ENCODE data around the gene MCRIP2. TPM values are rescaled to one million over a fixed set of nuclear protein-coding genes. Genes with fewer than 3 reads are reported as not detected.

MCRIP2 gene, protein sequence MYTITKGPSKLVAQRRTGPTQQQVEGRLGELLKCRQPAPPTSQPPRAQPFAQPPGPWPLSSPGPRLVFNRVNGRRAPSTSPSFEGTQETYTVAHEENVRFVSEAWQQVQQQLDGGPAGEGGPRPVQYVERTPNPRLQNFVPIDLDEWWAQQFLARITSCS
- total RNA-seq, result 23.7 and 31.7 TPM in 2 replicates

GRCh38 chr16:641326-642188 is at the start of gene MCRIP2:
Gene MCRIP2, plus strand, starts transcription at chr16:641828. Its CDS starts 164 bp downstream, at chr16:641992.

GRCh38 chr16:630815-631405 is 10.7 kb upstream of the MCRIP2 start, which contains the start of gene WFIKKN1:
Gene WFIKKN1, plus strand, starts transcription at chr16:630985. Its CDS starts 269 bp downstream, at chr16:631254.

DNA sequence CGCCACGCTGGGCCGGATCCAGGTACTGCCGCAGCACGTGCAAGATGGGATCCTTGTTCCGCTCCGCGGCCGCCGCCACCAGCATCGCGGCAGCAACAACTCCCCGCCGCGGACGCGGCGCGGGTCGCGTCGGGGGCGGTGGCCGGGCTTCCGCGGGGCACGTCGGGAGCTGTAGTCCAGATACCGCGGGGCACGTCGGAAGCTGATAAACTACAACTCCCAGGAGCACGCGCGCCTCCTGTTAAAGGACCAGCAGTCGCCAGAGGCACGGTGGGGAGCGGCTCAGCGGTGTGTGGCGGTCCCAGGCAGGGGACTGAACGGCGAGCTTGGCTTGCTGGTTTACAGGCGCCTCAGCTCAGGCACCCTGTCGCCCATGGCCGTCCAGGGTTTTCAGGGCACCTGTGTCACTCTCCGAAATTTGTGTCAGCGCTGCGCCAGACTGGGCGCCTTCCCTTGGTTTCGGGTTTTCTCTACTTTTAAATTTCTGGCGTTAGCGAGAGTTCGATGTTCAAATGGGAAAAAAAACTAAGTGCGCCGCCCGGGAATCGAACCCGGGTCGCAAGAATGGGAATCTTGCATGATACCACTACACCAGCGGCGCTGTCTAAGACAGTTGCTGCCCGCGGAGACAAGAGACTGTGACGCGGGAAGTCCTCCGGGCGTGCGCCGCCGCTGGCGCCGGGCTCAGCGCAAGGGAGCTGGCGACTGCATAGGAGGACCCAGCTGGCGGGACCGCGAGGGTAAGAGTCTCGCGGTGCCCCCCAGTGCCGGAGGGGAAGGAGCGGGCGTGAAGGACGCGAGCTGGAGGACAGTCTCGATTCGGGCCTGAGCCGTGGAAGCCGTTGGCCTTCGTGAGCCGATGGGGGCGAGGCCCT is 5.2 kb upstream of the MCRIP2 start, which contains the start of gene METTL26:
Gene METTL26 (minus strand): TSS at position 100 of the 875 bp plus-strand sequence. CDS start 15 bp downstream, at position 85.

DNA sequence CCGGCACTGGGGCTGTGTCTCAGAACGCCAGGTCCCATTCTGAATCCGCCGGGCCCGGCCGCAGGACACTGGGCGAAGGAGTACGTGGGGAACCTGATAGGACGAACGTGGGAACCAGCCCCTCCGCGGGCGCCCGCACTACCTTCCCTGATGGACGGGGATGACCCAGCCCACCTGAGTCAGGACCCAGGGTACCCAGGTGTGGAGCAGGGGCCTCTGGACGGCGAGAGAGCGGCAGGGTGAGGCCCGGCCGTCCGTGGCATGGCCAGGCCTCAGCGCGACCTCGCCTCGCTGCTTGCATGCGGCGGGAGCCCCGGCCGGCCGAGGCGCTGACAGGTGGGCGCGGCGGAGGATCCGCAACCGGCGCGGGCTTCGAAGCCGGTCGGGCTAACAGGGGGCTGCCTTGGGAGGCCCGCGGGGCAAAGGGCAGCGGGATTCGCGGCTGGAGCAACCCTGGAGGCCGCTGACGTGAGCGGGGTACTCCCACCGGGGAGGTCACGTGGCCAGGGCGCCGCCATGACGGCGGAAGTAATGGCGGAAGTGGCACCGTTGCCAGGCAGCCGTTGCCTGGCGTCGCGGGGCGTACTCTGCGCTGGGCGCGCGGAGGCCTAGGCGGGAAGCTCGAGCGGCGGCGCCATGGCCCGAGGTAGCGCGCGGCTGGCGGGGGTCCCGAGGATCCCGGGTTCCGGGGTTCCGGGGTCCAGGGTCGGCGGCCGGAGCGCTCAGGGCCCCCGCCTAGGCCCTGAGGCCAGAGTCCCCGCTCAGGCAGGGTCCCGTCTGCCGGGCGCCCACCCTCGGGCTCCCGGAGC is 7.4 kb downstream of the MCRIP2 start, which contains the start of gene WDR90:
Gene WDR90 (plus strand): TSS at position 585 of the 809 bp plus-strand sequence. CDS start 52 bp downstream, at position 637.

GRCh38 chr16:667780-668518 is 26.3 kb downstream of the MCRIP2 start, which contains the start of gene RHOT2:
Gene RHOT2, plus strand, starts transcription at chr16:668132. Its CDS starts 68 bp downstream, at chr16:668200.

GRCh38 chr16:674968-675883 is 33.6 kb downstream of the MCRIP2 start, which contains the start of gene RHBDL1:
Gene RHBDL1, plus strand, starts transcription at chr16:675671. Its CDS starts 120 bp downstream, at chr16:675791.

DNA sequence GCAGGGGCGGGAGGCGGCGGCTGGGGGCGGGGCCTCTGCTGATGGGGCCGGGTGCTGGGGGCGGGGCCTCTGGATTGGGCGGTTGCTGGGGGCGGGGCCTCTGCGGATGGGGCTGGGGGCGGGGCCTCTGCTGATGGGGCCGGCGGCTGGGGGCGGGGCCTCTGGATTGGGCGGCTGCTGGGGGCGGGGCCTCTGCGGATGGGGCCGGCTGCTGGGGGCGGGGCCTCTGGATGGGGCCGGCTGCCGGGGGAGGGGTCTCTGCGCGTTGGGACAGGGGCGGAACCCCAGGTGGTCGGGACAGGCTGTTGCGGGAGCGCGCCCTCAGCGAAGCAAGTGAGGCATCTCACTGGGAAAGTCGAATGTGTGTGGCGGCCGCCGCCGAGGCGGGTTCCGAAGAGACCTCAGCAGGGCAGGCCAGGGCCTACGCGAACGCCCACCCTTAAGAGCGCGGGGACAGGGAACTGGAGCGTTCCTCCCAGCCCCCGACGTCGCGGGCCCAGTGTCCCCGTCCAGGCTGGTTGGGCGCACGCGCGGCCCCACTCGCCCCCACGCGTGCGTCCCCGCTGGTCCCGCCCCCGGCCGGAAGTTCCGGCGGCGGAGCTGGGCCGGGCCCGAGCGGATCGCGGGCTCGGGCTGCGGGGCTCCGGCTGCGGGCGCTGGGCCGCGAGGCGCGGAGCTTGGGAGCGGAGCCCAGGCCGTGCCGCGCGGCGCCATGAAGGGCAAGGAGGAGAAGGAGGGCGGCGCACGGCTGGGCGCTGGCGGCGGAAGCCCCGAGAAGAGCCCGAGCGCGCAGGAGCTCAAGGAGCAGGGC is 38.4 kb downstream of the MCRIP2 start, which contains the start of gene STUB1:
Gene STUB1 (plus strand): TSS at position 597 of the 811 bp plus-strand sequence. CDS start 116 bp downstream, at position 713.

GRCh38 chr16:684071-684794 is 42.6 kb downstream of the MCRIP2 start, which contains the start of gene JMJD8:
Gene JMJD8, minus strand, starts transcription at chr16:684334. Its CDS starts 15 bp downstream, at chr16:684319.

Other genes with a start within 250 kb of the MCRIP2 start
- 169 and 171 TPM in 2 replicates for gene NME4, start 244.6 kb upstream of the MCRIP2 start, total RNA-seq
- gene DECR2, start 239.9 kb upstream of the MCRIP2 start, total RNA-seq, result 16.6 and 19.5 TPM in 2 replicates
- 26.7 and 36.1 TPM in 2 replicates for gene RAB11FIP3, start 216.2 kb upstream of the MCRIP2 start, total RNA-seq
- 36.5 and 48.2 TPM in 2 replicates for gene CAPN15, start 114.1 kb upstream of the MCRIP2 start, total RNA-seq
- gene PRR35, start 81.4 kb upstream of the MCRIP2 start, total RNA-seq, result not detected in 2 replicates
- gene NHLRC4, start 74.8 kb upstream of the MCRIP2 start, total RNA-seq, result 3.8 and 5.0 TPM in 2 replicates
- 28.5 and 35.1 TPM in 2 replicates for gene PIGQ, start 71.9 kb upstream of the MCRIP2 start, total RNA-seq
- 16.9 and 19.4 TPM in 2 replicates for gene RAB40C, start 51.8 kb upstream of the MCRIP2 start, total RNA-seq
- 0.12 TPM in 1 of 2 replicates, not detected in the other for gene WFIKKN1, start 10.8 kb upstream of the MCRIP2 start, total RNA-seq
- 152 and 181 TPM in 2 replicates for gene METTL26, start 5.5 kb upstream of the MCRIP2 start, total RNA-seq
- gene WDR90, start 7.5 kb downstream of the MCRIP2 start, total RNA-seq, result 8.5 TPM in 2 replicates
- 46.9 and 47.1 TPM in 2 replicates for gene RHOT2, start 26.3 kb downstream of the MCRIP2 start, total RNA-seq
- gene RHBDL1, start 33.8 kb downstream of the MCRIP2 start, total RNA-seq, result 0.58 and 4.4 TPM in 2 replicates
- 163 and 189 TPM in 2 replicates for gene STUB1, start 38.6 kb downstream of the MCRIP2 start, total RNA-seq
- gene JMJD8, start 42.5 kb downstream of the MCRIP2 start, total RNA-seq, result 58.3 and 58.7 TPM in 2 replicates
- gene WDR24, start 48.6 kb downstream of the MCRIP2 start, total RNA-seq, result 10.3 and 12.1 TPM in 2 replicates
- gene FBXL16, start 64.0 kb downstream of the MCRIP2 start, total RNA-seq, result 0.17 and 0.93 TPM in 2 replicates
- gene METRN, start 73.3 kb downstream of the MCRIP2 start, total RNA-seq, result 119 and 164 TPM in 2 replicates
- gene ANTKMT, start 79.3 kb downstream of the MCRIP2 start, total RNA-seq, result 32.9 and 39.3 TPM in 2 replicates
- gene CCDC78, start 84.6 kb downstream of the MCRIP2 start, total RNA-seq, result 0.94 and 2.1 TPM in 2 replicates
- 5.5 and 13.9 TPM in 2 replicates for gene HAGHL, start 85.3 kb downstream of the MCRIP2 start, total RNA-seq
- 13.4 and 18.3 TPM in 2 replicates for gene CIAO3, start 99.2 kb downstream of the MCRIP2 start, total RNA-seq
- gene MSLN, start 118.9 kb downstream of the MCRIP2 start, total RNA-seq, result 1.6 and 2.0 TPM in 2 replicates
- 17.6 and 21.6 TPM in 2 replicates for gene RPUSD1, start 146.6 kb downstream of the MCRIP2 start, total RNA-seq
- gene CHTF18, start 146.8 kb downstream of the MCRIP2 start, total RNA-seq, result 1.6 and 7.8 TPM in 2 replicates
- gene GNG13, start 158.9 kb downstream of the MCRIP2 start, total RNA-seq, result not detected in 2 replicates

Measured in pericardium fibroblast (primary cell).